ENCODE measurements around the gene NAP1L2.
"Not testable (repeated sequence)": the region's sequence is repeated elsewhere in the genome, so short reads cannot be mapped to it uniquely, and the experiment has no call there.

Gene NAP1L2, protein sequence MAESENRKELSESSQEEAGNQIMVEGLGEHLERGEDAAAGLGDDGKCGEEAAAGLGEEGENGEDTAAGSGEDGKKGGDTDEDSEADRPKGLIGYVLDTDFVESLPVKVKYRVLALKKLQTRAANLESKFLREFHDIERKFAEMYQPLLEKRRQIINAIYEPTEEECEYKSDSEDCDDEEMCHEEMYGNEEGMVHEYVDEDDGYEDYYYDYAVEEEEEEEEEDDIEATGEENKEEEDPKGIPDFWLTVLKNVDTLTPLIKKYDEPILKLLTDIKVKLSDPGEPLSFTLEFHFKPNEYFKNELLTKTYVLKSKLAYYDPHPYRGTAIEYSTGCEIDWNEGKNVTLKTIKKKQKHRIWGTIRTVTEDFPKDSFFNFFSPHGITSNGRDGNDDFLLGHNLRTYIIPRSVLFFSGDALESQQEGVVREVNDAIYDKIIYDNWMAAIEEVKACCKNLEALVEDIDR

DNA sequence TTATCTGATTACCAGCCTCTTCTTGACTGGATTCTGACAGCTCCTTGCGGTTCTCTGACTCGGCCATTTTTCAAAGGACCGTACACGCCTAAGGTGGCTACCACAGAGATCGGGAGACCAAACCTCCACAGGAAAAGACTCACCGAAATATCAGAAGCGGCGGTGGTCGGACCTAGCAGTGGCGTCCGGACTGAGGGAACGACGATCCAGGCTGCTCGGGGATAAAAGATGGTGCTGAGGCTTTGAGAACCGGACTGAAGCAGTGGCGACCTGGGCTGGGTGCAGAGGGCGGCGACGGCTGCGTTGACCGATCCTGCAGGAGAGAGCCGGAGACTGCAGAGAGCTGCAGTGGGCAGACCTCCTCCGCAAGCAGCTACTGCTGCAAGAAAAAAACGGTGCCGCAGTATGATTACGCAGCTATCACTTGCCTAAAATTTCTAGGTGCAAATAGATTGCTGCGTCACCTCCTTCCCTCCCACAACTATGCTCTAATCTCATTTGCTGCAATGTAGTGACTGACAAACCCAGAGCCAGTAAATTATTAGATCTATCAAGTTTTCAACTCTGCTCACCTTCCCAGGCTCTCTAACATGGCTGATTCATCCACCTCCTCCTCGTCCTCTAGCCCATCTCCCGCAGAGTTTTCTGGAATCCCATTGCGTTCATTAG is at the start of gene NAP1L2:
NAP1L2 (minus strand) TSS at position 426 of the 669 bp plus-strand sequence; CDS start at position 67, 359 bp downstream.
- Mint-ChIP-seq H3K27me3 (ENCODE audit: low read depth) (no peaks in the 10 kb centered on the region), H3K4me1 (ENCODE audit: low read depth) (peaks cover 14% of the 10 kb centered on the region), H3K36me3 (ENCODE audit: low read depth) (no peaks in the 10 kb centered on the region), H3K27ac (peak within 1 kb of the TSS; percentile 70), H3K4me3 (peak within 1 kb of the TSS; percentile 85), H3K9me3 (no peaks in the 10 kb centered on the region)

- Mint-ChIP-seq H3K4me3 (no peak overlapping the region), H3K27me3 (ENCODE audit: low read depth) (no peaks in the 10 kb centered on the region), H3K36me3 (ENCODE audit: low read depth) (no peaks in the 10 kb centered on the region), H3K9me3 (no peaks in the 10 kb centered on the region), H3K4me1 (ENCODE audit: low read depth) (no peaks in the 10 kb centered on the region), H3K27ac (no peak overlapping the region)
Measured at GRCh38 chrX:73262991-73263390, 48.3 kb upstream of the NAP1L2 start.

DNA sequence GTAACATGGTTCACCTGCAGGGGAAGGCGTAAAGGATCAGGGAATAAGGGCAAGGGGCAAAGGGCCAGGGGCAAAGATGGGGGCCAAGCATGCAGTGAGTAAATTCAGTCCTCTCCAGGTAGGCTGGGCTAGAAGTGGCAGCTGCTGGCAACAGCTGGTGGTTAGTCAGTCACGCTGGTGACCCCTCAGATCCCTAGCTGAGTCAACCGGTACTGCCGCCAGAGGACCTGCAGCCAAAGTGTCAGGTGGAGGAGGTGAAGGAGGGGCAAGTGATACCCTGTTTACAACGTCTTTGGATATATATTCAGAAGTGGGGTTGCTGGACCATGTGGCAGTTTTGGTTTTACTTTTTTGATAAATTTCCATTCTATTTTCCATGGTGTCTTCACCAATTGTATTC is 24.6 kb upstream of the NAP1L2 start:
- H3K27ac Mint-ChIP-seq: no peak overlapping the region
- H3K4me3 Mint-ChIP-seq: no peak overlapping the region
- no peaks in the 10 kb centered on the region for H3K27me3 Mint-ChIP-seq (ENCODE audit: low read depth)
- H3K9me3 Mint-ChIP-seq: no peaks in the 10 kb centered on the region
- no peaks in the 10 kb centered on the region for H3K36me3 Mint-ChIP-seq (ENCODE audit: low read depth)
- H3K4me1 Mint-ChIP-seq (ENCODE audit: low read depth): no peaks in the 10 kb centered on the region

- Mint-ChIP-seq H3K4me3 (no peak overlapping the region), H3K36me3 (ENCODE audit: low read depth) (no peaks in the 10 kb centered on the region), H3K4me1 (ENCODE audit: low read depth) (peaks cover 14% of the 10 kb centered on the region), H3K9me3 (no peaks in the 10 kb centered on the region), H3K27ac (no peak overlapping the region), H3K27me3 (ENCODE audit: low read depth) (no peaks in the 10 kb centered on the region)
Measured at GRCh38 chrX:73217621-73218020, 3.0 kb upstream of the NAP1L2 start.

DNA sequence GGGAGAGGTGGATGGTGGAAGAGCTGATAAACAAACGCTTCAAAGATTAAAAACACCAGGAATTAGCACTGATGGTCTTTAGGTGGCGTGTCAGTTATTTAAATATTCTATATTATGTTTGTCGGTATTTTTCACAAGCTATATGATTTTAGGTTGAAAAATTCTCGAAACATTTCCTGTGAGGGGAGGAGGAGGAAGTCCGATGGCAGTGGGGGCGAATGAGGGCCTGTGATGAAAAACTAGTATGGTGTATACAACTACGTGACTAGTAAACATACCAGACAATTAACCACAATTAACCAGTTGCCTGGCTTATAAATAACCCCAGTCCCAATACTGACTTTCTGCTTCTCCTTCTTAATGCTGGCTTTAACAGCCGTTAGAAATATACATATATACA is 595 bp upstream of the NAP1L2 start:
- H3K27me3 Mint-ChIP-seq (ENCODE audit: low read depth): no peaks in the 10 kb centered on the region
- no peaks in the 10 kb centered on the region for H3K9me3 Mint-ChIP-seq
- peak overlapping the region; percentile 70 for H3K27ac Mint-ChIP-seq
- peak overlapping the region; percentile 85 for H3K4me3 Mint-ChIP-seq
- peaks cover 14% of the 10 kb centered on the region for H3K4me1 Mint-ChIP-seq (ENCODE audit: low read depth)
- H3K36me3 Mint-ChIP-seq (ENCODE audit: low read depth): no peaks in the 10 kb centered on the region

- H3K36me3 Mint-ChIP-seq (ENCODE audit: low read depth): no peaks in the 10 kb centered on the region
- H3K4me1 Mint-ChIP-seq (ENCODE audit: low read depth): peaks cover 14% of the 10 kb centered on the region
- H3K4me3 Mint-ChIP-seq: peak overlapping the region; percentile 85
- H3K9me3 Mint-ChIP-seq: no peaks in the 10 kb centered on the region
- no peaks in the 10 kb centered on the region for H3K27me3 Mint-ChIP-seq (ENCODE audit: low read depth)
- H3K27ac Mint-ChIP-seq: peak overlapping the region; percentile 70
Measured at GRCh38 chrX:73213734-73214425, 771 bp downstream of the NAP1L2 start.

GRCh38 chrX:73206366-73206765 is 8.3 kb downstream of the NAP1L2 start:
- no peaks in the 10 kb centered on the region for H3K4me1 Mint-ChIP-seq (ENCODE audit: low read depth)
- no peaks in the 10 kb centered on the region for H3K36me3 Mint-ChIP-seq (ENCODE audit: low read depth)
- H3K4me3 Mint-ChIP-seq: no peak overlapping the region
- H3K27me3 Mint-ChIP-seq (ENCODE audit: low read depth): no peaks in the 10 kb centered on the region
- no peak overlapping the region for H3K27ac Mint-ChIP-seq
- no peaks in the 10 kb centered on the region for H3K9me3 Mint-ChIP-seq

DNA sequence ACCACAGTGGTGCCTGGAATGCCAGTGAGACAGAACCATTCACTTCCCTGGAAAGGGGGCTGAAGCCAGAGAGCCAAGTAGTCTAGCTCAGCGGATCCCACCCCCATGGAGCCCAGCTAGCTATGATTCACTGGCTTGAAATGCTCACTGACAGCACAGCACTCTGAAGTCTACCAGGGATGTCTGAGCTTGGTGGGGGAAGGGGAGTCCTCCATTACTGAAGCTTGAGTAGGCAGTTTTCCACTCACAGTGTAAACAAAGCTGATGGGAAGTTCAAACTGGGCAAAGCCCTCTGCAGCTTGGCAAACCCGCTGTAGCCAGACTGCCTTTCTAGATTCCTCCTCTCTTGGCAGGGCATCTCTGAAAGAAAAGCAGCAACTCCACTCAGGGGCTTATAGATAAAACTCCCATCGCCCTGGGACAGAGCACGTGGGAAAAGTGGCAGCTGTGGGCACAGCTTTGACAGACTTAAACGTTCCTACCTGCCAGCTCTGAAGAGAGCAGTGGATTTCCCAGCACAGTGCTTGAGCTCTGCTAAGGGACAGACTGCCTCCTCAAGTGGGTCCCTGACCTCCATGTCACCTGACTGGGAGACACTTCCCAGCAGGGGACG is 32.0 kb downstream of the NAP1L2 start:
- Mint-ChIP-seq H3K4me1 (ENCODE audit: low read depth) (no peaks in the 10 kb centered on the region), H3K9me3 (peaks cover 10% of the 10 kb centered on the region), H3K36me3 (ENCODE audit: low read depth) (no peaks in the 10 kb centered on the region), H3K27me3 (ENCODE audit: low read depth) (no peaks in the 10 kb centered on the region), H3K27ac (no peak overlapping the region), H3K4me3 (no peak overlapping the region)

GRCh38 chrX:73168945-73169344 is 45.7 kb downstream of the NAP1L2 start:
- not testable (repeated sequence) for H3K27me3 Mint-ChIP-seq (ENCODE audit: low read depth); H3K27ac Mint-ChIP-seq; H3K4me1 Mint-ChIP-seq (ENCODE audit: low read depth); H3K9me3 Mint-ChIP-seq; H3K36me3 Mint-ChIP-seq (ENCODE audit: low read depth); H3K4me3 Mint-ChIP-seq

Data from T-helper 1 cell treated with Interleukin-12 subunit alpha and Interleukin-12 subunit beta and Interleukin-4 antibody, amounts not matched to agents 30 μg/mL and 1 μg/mL, for 36 hours (primary cell).